Measurements from ENCODE around the gene SCN3A.

GRCh38 chr2:165078913-165079312, 124.9 kb downstream of the SCN3A start:
- TF ChIP-seq, protein P1, sequence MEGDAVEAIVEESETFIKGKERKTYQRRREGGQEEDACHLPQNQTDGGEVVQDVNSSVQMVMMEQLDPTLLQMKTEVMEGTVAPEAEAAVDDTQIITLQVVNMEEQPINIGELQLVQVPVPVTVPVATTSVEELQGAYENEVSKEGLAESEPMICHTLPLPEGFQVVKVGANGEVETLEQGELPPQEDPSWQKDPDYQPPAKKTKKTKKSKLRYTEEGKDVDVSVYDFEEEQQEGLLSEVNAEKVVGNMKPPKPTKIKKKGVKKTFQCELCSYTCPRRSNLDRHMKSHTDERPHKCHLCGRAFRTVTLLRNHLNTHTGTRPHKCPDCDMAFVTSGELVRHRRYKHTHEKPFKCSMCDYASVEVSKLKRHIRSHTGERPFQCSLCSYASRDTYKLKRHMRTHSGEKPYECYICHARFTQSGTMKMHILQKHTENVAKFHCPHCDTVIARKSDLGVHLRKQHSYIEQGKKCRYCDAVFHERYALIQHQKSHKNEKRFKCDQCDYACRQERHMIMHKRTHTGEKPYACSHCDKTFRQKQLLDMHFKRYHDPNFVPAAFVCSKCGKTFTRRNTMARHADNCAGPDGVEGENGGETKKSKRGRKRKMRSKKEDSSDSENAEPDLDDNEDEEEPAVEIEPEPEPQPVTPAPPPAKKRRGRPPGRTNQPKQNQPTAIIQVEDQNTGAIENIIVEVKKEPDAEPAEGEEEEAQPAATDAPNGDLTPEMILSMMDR (IDR thresholded peaks at IDR 0.05) = no peak
- TF ChIP-seq POLR2A (IDR thresholded peaks at IDR 0.05) = no peak
- TF ChIP-seq EP300 (IDR thresholded peaks at IDR 0.05) = no peak
